HG03457 (cell line): ENCODE measurements around the gene TRAPPC2L.

Experiments used
- ATAC-seq: cut with Tn5 transposase; IDR thresholded peaks from one replicate; pipeline ENCODE4 v1.9.1; 2021; ENCODE audit warnings: moderate number of reproducible peaks; ENCODE audit not compliant: unreplicated experiment

Gene TRAPPC2L

GRCh38 chr16:88906020-88906419 lies 49.1 kb downstream of the TRAPPC2L start:
- no peak for ATAC-seq

- no peak for ATAC-seq
Measured at GRCh38 chr16:88906535-88907105, 49.7 kb downstream of the TRAPPC2L start.

GRCh38 chr16:88907768-88908167 lies 50.8 kb downstream of the TRAPPC2L start:
- ATAC-seq = no peak

- ATAC-seq = no peak
Measured at GRCh38 chr16:88908307-88908706, 51.4 kb downstream of the TRAPPC2L start.

GRCh38 chr16:88909431-88910210 lies 52.7 kb downstream of the TRAPPC2L start:
- ATAC-seq = no peak

- ATAC-seq = no peak
Measured at GRCh38 chr16:88910284-88911135, 53.6 kb downstream of the TRAPPC2L start.

- no peak for ATAC-seq
Measured at GRCh38 chr16:88911136-88911945, 54.4 kb downstream of the TRAPPC2L start.

GRCh38 chr16:88911946-88912310 lies 55.0 kb downstream of the TRAPPC2L start:
- no peak for ATAC-seq
